D341Med (cell line): ENCODE data around the gene TIMM23B.
"Not testable (repeated sequence)": the region's sequence is repeated elsewhere in the genome, so short reads cannot be mapped to it uniquely, and the experiment has no call there.

Source experiments
- DNase-seq: peaks from one replicate; pipeline ENCODE4 v3.0.0; 2012; ENCODE audit warnings: low spot score

TIMM23B gene

GRCh38 chr10:49941447-49942338, at the start of gene TIMM23B, which contains the start of gene PARG:
TIMM23B (plus strand) TSS chr10:49942053; CDS start chr10:49942195, 142 bp downstream.
PARG (minus strand) TSS chr10:49942027; CDS start chr10:49941725, 302 bp downstream.
- peak; percentile 81 for DNase-seq

- not testable (repeated sequence) for DNase-seq
Observed at GRCh38 chr10:49899999-49900398, 41.9 kb upstream of the TIMM23B start.

GRCh38 chr10:49900406-49900805, 41.4 kb upstream of the TIMM23B start:
- not testable (repeated sequence) for DNase-seq

GRCh38 chr10:49903829-49904228, 38.0 kb upstream of the TIMM23B start:
- not testable (repeated sequence) for DNase-seq

- DNase-seq, result not testable (repeated sequence)
Observed at GRCh38 chr10:49908290-49909080, 33.4 kb upstream of the TIMM23B start.

- not testable (repeated sequence) for DNase-seq
Observed at GRCh38 chr10:49910295-49910694, 31.6 kb upstream of the TIMM23B start.

GRCh38 chr10:49916451-49916850, 25.4 kb upstream of the TIMM23B start:
- not testable (repeated sequence) for DNase-seq

- DNase-seq, result not testable (repeated sequence)
Observed at GRCh38 chr10:49917927-49918326, 23.9 kb upstream of the TIMM23B start.

GRCh38 chr10:49922041-49922440, 19.8 kb upstream of the TIMM23B start:
- DNase-seq, result not testable (repeated sequence)

GRCh38 chr10:49923572-49923971, 18.3 kb upstream of the TIMM23B start:
- DNase-seq, result not testable (repeated sequence)

GRCh38 chr10:49931276-49931675, 10.6 kb upstream of the TIMM23B start:
- DNase-seq, result not testable (repeated sequence)

- not testable (repeated sequence) for DNase-seq
Observed at GRCh38 chr10:49931959-49932728, 9.7 kb upstream of the TIMM23B start.

GRCh38 chr10:49942339-49942705, 469 bp downstream of the TIMM23B start:
- DNase-seq, result not testable (repeated sequence)

- not testable (repeated sequence) for DNase-seq
Observed at GRCh38 chr10:49943607-49944006, 1.8 kb downstream of the TIMM23B start.

GRCh38 chr10:49948142-49948541, 6.3 kb downstream of the TIMM23B start:
- DNase-seq, result not testable (repeated sequence)

GRCh38 chr10:49948737-49949136, 6.9 kb downstream of the TIMM23B start:
- not testable (repeated sequence) for DNase-seq

GRCh38 chr10:49952006-49952405, 10.2 kb downstream of the TIMM23B start:
- not testable (repeated sequence) for DNase-seq

- not testable (repeated sequence) for DNase-seq
Observed at GRCh38 chr10:49953122-49953521, 11.3 kb downstream of the TIMM23B start.

- DNase-seq, result not testable (repeated sequence)
Observed at GRCh38 chr10:49970331-49970857, 28.5 kb downstream of the TIMM23B start.

- DNase-seq, result not testable (repeated sequence)
Observed at GRCh38 chr10:49971466-49971865, 29.6 kb downstream of the TIMM23B start.

- DNase-seq, result not testable (repeated sequence)
Observed at GRCh38 chr10:49972094-49972493, 30.2 kb downstream of the TIMM23B start.
